Mucosa of stomach (tissue), 1 donor: ENCODE data around the gene MOBP.

Experiments used
- H3K27me3 ChIP-seq: one replicate; pipeline ENCODE4 v1.7.0; 2013; ENCODE audit warnings: mild to moderate bottlenecking, low read length; ENCODE audit not compliant: control insufficient read depth, insufficient read depth
- H3K36me3 ChIP-seq: one replicate; pipeline ENCODE4 v1.7.0; 2013; ENCODE audit warnings: low read length; ENCODE audit not compliant: control insufficient read depth, insufficient read depth
- H3K4me1 ChIP-seq: one replicate; pipeline ENCODE4 v1.7.0; 2013; ENCODE audit warnings: mild to moderate bottlenecking, low read length; ENCODE audit not compliant: control insufficient read depth, insufficient read depth
- H3K4me3 ChIP-seq: one replicate; pipeline ENCODE4 v1.7.0; 2013; ENCODE audit warnings: low read length
- H3K9ac ChIP-seq: one replicate; pipeline ENCODE4 v1.7.0; 2013; ENCODE audit warnings: mild to moderate bottlenecking, low read length, moderate library complexity
- H3K9me3 ChIP-seq: one replicate; pipeline ENCODE4 v1.7.0; 2013; ENCODE audit warnings: mild to moderate bottlenecking, low read length, moderate library complexity; ENCODE audit not compliant: control insufficient read depth
- donor health status: Pancreatic carcinoma.

The MOBP gene

DNA sequence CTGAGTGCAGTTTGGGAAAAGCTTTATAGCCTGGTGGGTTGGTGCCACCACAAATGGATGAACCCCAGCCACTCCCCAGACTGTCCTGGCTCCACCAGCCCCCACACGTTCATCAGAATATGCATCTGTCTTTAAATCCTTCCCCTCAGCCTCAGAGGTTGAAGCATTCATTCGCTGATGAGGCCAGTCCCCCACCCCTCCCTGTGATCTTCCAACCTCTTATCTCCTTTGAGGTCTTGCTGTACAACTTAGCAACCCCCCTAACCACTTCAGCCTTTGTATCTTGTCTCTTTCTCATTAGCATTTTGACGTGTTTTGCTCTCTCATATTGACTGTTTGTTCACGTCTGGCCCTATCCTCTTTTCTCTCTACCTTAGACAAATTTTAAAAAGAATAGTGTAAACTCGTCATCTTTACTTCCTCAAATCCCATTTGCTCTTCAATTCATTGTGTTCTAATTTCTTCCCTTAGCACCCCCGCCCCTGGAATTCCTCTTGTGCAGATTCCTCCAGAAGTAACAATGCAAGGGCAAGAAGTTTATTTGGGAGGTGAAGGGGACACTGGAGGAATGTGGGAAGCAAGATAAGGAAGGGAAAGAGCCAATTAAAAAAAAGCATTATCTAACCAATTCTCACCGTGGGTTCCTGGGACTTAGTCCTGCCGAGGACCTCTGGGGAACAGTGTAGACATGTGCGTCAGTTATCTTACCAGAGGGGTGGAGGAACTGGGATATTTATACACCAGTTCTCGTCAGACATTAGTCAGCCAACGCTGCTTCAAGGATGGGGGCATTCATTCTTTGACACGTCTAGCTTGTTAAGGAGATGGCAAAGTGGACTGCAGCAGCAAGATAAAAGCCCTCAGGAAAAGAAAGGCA lies 38.6 kb downstream of the MOBP start:
- no peaks in the 10 kb centered on the region for H3K4me1 ChIP-seq
- no peak overlapping the region for H3K4me3 ChIP-seq
- peaks cover 16% of the 10 kb centered on the region for H3K27me3 ChIP-seq
- H3K36me3 ChIP-seq, result no peaks in the 10 kb centered on the region
- no peak overlapping the region for H3K9ac ChIP-seq
- H3K9me3 ChIP-seq, result no peaks in the 10 kb centered on the region

DNA sequence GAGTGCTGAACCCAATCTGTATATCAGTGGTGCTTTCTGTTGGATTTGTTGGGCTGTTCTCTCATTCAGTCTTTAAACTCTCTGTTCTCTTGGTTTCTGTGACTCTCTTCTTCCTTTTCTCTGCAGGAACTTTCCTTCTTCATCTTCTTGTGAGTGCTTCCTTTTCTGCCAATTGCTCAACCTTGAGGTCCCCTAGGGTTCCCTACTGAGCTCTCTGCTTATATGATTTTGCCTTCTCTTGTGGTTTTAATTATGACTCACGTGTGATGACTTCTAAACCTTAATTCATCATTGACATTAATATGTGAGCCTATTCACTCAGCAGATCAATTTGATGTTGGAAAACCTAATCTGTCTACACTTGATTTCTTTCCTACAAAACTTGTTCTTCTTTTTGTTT lies 39.4 kb downstream of the MOBP start:
- Histone ChIP-seq H3K4me1 (no peaks in the 10 kb centered on the region), H3K27me3 (peaks cover 13% of the 10 kb centered on the region), H3K4me3 (no peak overlapping the region), H3K36me3 (no peaks in the 10 kb centered on the region), H3K9ac (no peak overlapping the region), H3K9me3 (no peaks in the 10 kb centered on the region)

DNA sequence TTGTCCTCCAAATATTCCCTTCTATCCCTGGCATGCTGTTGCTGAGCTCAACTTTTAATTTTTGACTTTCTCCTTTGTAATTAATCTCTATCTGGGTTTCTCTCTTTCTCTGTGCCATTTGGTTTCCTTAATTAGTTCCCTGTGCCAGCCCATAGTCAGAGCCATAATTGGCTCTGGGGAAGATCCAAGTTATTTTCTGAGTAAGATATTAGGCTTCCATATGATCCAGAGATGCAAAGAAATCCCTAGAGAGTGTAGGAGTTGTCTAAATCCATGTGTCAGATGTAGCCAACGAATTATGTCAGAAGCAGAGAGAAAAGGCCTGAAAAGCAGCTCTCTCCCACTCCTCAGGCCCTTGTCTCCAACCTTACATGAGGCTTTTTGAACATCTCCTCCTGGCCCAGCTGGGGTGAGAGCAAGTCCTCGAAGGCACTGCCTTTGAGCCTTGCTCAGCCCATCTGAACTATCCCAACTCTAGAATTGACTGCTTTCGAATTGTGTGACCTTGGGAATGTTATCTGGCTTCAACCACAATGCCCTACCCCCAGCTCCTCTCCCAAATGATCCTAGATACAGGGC lies 46.4 kb downstream of the MOBP start:
- no peak overlapping the region for H3K4me3 ChIP-seq

DNA sequence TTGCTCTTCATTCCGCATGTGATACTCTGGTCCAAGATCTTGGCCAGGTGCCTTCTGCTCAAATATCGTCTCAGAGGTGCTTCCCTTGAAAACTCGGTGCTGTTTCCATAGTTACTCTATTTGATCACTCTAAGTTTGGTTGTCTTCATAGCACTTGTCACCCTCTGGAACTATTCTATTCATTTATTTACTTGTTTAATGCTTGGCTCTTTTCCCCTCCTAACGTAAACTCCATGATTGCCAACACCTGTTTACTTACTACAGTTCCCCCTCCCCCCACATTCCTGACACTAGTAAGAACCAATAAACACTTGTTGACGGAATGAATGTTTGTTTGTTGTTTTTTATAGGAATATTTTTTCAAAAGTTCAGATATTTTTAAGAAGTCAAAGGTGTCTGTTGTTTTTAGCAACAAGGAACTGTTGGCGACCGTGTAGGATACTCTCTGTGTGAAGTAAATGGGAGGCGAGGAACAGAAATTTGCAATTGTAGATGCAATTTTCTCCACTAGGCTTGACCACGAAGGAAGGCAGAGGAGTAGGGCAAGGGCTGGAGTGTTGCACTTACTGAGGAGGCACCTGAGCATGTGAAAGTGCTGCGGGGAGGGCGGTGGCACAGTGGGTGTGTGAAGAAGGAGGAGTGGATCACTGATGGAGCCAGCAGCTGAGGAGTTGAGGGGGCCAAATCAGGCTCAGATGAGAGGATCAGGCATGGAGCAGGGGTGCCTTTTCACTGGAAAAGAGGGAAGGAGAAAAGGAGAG lies 48.4 kb downstream of the MOBP start:
- Histone ChIP-seq H3K4me1 (no peaks in the 10 kb centered on the region), H3K27me3 (no peaks in the 10 kb centered on the region)

More for the DNA sequence above, 46.4 kb downstream of the MOBP start:
- no peak overlapping the region for H3K9ac ChIP-seq
- no peaks in the 10 kb centered on the region for H3K4me1 ChIP-seq
- no peaks in the 10 kb centered on the region for H3K27me3 ChIP-seq
- H3K36me3 ChIP-seq, result no peaks in the 10 kb centered on the region
- no peaks in the 10 kb centered on the region for H3K9me3 ChIP-seq

DNA sequence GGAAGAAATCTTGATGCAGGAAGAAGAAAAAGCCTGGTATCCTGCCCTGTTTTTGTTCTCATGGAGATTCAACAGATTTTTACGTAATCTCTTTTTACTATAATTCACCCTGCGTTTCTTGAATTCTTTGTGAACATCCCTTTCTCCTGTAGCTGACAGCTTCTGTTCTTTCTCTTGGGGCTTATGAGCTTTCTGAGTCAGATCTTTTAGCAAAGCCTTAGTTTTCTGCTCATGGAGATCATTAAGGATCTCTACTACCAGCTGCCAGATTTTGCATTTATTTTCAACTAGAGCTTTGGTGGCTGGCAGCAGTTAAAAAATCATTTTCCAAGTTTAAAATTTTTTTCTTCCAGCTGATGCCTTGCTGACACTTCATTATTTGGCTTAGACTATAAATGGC lies 51.6 kb downstream of the MOBP start:
- H3K9ac ChIP-seq, result no peak overlapping the region
- H3K4me3 ChIP-seq, result no peak overlapping the region
- no peaks in the 10 kb centered on the region for H3K27me3 ChIP-seq
- no peaks in the 10 kb centered on the region for H3K4me1 ChIP-seq
- no peaks in the 10 kb centered on the region for H3K36me3 ChIP-seq
- H3K9me3 ChIP-seq, result no peaks in the 10 kb centered on the region

More for the DNA sequence above, 48.4 kb downstream of the MOBP start:
- H3K4me3 ChIP-seq, result no peak overlapping the region
- H3K36me3 ChIP-seq, result no peaks in the 10 kb centered on the region
- no peaks in the 10 kb centered on the region for H3K9me3 ChIP-seq
- no peak overlapping the region for H3K9ac ChIP-seq

DNA sequence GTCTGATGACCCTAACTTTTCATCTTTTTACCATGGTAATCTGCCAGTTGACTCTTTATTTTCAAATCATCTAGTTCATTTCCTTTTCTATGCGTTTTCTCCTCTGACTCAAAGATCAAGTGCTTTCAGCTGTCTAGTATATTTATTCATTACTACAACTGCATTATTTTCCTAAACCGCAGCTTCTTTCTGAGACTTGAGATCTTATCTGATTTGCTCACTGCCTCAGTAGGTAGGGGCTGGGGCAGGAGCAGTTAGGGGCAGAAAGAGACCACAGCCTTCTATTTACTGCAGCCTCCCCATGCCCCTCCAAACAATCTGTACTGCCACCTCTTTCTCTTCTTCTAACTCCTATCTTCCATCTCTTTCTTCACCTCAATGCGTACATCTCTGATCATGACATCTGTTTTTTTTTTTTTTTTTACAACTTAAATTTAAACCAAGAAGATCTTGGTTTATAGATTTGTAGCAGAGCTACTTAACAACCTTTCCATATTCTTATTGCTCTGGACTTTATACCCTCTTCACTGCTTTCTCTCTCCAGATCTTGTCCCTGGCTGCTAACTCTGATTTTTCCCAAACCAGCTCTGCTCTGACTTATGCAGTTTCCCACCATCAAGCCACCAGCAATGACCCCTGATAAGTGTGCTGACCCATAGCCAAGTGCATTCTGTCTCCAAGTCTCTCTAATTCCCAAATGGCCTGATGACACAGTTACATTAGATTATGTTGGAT lies 52.2 kb downstream of the MOBP start:
- no peaks in the 10 kb centered on the region for H3K27me3 ChIP-seq
- H3K9me3 ChIP-seq, result no peaks in the 10 kb centered on the region
- no peak overlapping the region for H3K4me3 ChIP-seq
- H3K4me1 ChIP-seq, result no peaks in the 10 kb centered on the region
- no peaks in the 10 kb centered on the region for H3K36me3 ChIP-seq
- H3K9ac ChIP-seq, result no peak overlapping the region

DNA sequence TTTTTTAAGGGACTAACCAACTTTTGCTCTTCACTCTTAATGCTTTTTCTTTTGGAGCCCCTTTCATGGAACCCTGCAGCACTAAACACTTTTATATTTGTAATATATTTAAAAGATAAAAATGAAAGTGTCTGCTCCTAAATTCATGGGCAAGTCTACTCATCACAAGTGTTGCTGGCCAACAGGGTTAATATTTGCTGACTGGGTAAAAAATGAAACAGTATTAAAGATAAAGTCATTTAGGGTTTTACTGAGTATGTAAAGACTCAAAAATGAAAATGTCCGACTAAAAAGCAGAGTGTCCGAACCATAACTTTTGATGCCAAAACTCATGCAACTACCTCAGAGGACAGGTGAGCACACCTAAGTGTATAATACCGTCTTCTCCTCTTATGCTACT lies 54.0 kb downstream of the MOBP start:
- Histone ChIP-seq H3K36me3 (no peaks in the 10 kb centered on the region), H3K27me3 (no peaks in the 10 kb centered on the region), H3K9me3 (no peaks in the 10 kb centered on the region), H3K4me1 (no peaks in the 10 kb centered on the region), H3K4me3 (no peak overlapping the region), H3K9ac (no peak overlapping the region)

DNA sequence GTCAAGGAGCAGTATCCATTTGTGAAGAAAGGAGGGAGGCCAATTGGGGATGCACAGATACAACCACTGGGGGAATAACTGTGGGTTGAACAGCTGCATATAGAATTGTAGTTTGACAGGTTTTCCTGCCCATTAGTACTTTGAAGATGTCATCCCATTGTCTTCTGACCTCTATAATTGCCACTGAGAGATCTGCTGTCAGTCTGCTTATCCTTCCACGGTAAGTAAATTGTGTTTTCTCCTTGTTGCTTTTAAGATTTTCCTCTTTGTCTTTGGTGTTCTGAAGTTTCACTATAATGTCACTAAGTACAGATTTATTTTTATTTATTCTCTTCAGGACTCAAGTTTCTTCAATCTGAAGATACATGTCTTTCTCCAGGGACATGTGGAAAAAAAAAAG lies 56.6 kb downstream of the MOBP start:
- H3K27me3 ChIP-seq, result no peaks in the 10 kb centered on the region
- H3K4me3 ChIP-seq, result no peak overlapping the region
- H3K9me3 ChIP-seq, result no peaks in the 10 kb centered on the region
- no peaks in the 10 kb centered on the region for H3K4me1 ChIP-seq
- no peak overlapping the region for H3K9ac ChIP-seq
- no peaks in the 10 kb centered on the region for H3K36me3 ChIP-seq

DNA sequence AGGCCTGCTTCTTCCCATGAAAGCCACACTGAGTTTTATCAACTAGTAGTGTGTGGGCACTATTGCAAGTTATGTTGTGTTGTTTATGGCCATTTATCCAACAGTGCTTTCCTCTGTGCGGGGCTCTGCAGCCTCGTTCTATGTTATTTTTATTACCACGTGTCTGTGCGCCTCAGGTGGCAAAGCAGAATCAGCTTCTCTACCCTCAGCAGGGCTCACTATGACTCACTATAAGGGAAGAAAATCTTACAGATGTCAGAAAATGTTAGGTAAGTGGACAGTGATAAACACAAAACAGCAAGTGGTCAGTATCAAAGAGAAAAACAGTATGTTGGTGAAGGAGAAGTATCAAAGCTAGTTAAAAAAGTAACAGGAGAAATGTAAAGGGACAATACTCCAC lies 61.4 kb downstream of the MOBP start:
- no peak overlapping the region for H3K9ac ChIP-seq
- no peaks in the 10 kb centered on the region for H3K4me1 ChIP-seq
- H3K27me3 ChIP-seq, result no peaks in the 10 kb centered on the region
- H3K36me3 ChIP-seq, result no peaks in the 10 kb centered on the region
- H3K9me3 ChIP-seq, result no peaks in the 10 kb centered on the region
- H3K4me3 ChIP-seq, result no peak overlapping the region

DNA sequence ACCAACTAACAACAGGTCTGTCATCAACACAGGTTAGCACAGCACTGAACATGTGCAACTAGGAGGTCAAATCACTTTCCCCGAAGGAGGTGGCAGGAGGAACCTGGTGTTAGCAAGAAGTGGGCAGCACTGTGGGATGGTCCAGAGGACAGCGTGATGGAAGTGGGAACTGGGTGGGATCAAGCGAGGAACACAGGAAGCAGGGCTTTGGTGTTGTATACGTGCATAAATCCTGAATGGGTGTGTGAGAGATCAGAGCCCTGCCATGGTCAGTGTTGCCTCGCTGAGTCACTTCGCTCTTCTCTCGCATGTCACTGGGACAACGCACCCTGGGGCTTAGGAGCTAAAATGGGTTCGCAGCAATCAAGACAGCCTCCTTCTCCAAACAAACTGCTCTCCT lies 62.1 kb downstream of the MOBP start:
- Histone ChIP-seq H3K9ac (no peak overlapping the region), H3K4me3 (no peak overlapping the region), H3K4me1 (no peaks in the 10 kb centered on the region), H3K27me3 (no peaks in the 10 kb centered on the region), H3K36me3 (no peaks in the 10 kb centered on the region), H3K9me3 (no peaks in the 10 kb centered on the region)

DNA sequence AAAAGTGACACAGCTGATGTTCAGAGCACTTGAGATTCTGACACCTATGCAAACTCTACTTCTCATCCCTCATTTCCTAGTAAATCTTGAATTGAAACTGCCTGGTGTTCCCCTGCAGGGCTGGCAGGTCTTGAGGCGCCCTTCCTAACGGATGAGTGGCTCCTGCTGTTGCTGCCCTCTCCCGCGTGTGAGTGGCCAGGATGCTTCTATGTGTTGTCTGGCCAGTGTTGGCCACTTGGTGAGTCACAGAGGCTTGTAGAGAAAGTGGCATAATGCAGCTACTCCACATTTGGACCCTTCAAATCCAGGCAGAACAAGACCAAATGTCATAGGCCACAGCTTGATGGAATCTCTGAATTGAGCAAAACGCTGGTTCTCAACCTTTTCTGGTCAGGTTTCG lies 63.6 kb downstream of the MOBP start:
- Histone ChIP-seq H3K9me3 (no peaks in the 10 kb centered on the region), H3K4me3 (no peak overlapping the region)

More for the DNA sequence above, 63.6 kb downstream of the MOBP start:
- no peaks in the 10 kb centered on the region for H3K27me3 ChIP-seq
- no peak overlapping the region for H3K9ac ChIP-seq
- no peaks in the 10 kb centered on the region for H3K36me3 ChIP-seq
- H3K4me1 ChIP-seq, result no peaks in the 10 kb centered on the region
